ENCODE measurements around the gene SWI5. TPM values are rescaled to one million over a fixed set of nuclear protein-coding genes. Genes with fewer than 3 reads are reported as not detected.
A peak's percentile ranks its signal among the peaks of the same experiment; 100 is the strongest.

Gene SWI5
- polyA plus RNA-seq, 3 donors: 14.4 to 18.0 (median 16.2) TPM

GRCh38 chr9:128247226-128247803, 28.8 kb upstream of the SWI5 start:
- intact Hi-C loops (cut with micrococcal nuclease): no loop called here

GRCh38 chr9:128249558-128249907, 26.5 kb upstream of the SWI5 start:
- Histone ChIP-seq H2AFZ (ENCODE audit: insufficient read depth, low read depth, low read length, poor library complexity, severe bottlenecking) (peak overlapping the region; percentile 48), H3K79me2 (ENCODE audit: insufficient read depth, low read length) (no peaks in the 10 kb centered on the region), H3K9me3 (replicated peaks in 1 of 2; ENCODE audit: control insufficient read depth in 1 of 2, insufficient read depth in 1 of 2, low read length in 2 of 2) (no peaks in the 10 kb centered on the region), H3K4me1 (ENCODE audit: control insufficient read depth in 1 of 2, insufficient read depth in 2 of 2, low read length in 2 of 2) (peaks cover 30 to 40% of the 10 kb centered on the region in 2 donors), H3K27me3 (ENCODE audit: control insufficient read depth in 2 of 2, insufficient read depth in 2 of 2, low read length in 2 of 2) (peaks cover 0 to 13% of the 10 kb centered on the region in 2 donors), H3K36me3 (replicated peaks in 1 of 2; ENCODE audit: control insufficient read depth in 1 of 2, insufficient read depth in 2 of 2, low read length in 2 of 2) (no peaks in the 10 kb centered on the region), H4K20me1 (ENCODE audit: insufficient read depth, low read length) (no peaks in the 10 kb centered on the region), H3K27ac (ENCODE audit: low read depth in 1 of 2, low read length in 2 of 2) (no peak overlapping the region), H3K4me2 (replicated peaks; ENCODE audit: extremely low read depth, low read length, poor library complexity, severe bottlenecking) (no peak overlapping the region), H3K4me3 (replicated peaks in 1 of 3; ENCODE audit: low read depth in 2 of 3, low read length in 3 of 3) (no peak overlapping the region), H3K9ac (ENCODE audit: insufficient read depth, low read length, poor library complexity, severe bottlenecking) (no peak overlapping the region)
- Mint-ChIP-seq H3K27me3 (ENCODE audit: low read depth in 3 of 3) (peaks cover 19 to 30% (median 29%) of the 10 kb centered on the region in 3 donors), H3K9me3 (peaks cover 0 to 3% (median 2%) of the 10 kb centered on the region in 7 donors), H3K4me1 (peaks cover 30% of the 10 kb centered on the region), H3K4me3 (peak overlapping the region in 1 of 2 donors; percentile 81), H3K27ac (peak overlapping the region in 2 of 7 donors; percentile 14 to 15), H3K36me3 (peaks cover 0 to 2% of the 10 kb centered on the region in 2 donors)
- 89% methylated on average over 5 of the region's 8 CpGs for WGBS (ENCODE audit: insufficient coverage)
- TF ChIP-seq, protein P1, sequence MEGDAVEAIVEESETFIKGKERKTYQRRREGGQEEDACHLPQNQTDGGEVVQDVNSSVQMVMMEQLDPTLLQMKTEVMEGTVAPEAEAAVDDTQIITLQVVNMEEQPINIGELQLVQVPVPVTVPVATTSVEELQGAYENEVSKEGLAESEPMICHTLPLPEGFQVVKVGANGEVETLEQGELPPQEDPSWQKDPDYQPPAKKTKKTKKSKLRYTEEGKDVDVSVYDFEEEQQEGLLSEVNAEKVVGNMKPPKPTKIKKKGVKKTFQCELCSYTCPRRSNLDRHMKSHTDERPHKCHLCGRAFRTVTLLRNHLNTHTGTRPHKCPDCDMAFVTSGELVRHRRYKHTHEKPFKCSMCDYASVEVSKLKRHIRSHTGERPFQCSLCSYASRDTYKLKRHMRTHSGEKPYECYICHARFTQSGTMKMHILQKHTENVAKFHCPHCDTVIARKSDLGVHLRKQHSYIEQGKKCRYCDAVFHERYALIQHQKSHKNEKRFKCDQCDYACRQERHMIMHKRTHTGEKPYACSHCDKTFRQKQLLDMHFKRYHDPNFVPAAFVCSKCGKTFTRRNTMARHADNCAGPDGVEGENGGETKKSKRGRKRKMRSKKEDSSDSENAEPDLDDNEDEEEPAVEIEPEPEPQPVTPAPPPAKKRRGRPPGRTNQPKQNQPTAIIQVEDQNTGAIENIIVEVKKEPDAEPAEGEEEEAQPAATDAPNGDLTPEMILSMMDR (IDR thresholded peaks at IDR 0.05): no peak
- DNase-seq: no peak
- intact Hi-C loops (cut with micrococcal nuclease): no loop called here

More at GRCh38 chr9:128247226-128247803, 28.8 kb upstream of the SWI5 start:
- Mint-ChIP-seq H3K27me3 (ENCODE audit: low read depth in 3 of 3) (peaks cover 20 to 31% (median 25%) of the 10 kb centered on the region in 3 donors), H3K9me3 (peaks cover 0 to 3% (median 2%) of the 10 kb centered on the region in 7 donors), H3K36me3 (peaks cover 0 to 2% of the 10 kb centered on the region in 2 donors), H3K27ac (no peak overlapping the region), H3K4me3 (peak overlapping the region in 1 of 2 donors; percentile 7), H3K4me1 (peaks cover 43% of the 10 kb centered on the region)
- DNase-seq: no peak
- H3K36me3 ChIP-seq (replicated peaks in 1 of 2; ENCODE audit: control insufficient read depth in 1 of 2, insufficient read depth in 2 of 2, low read length in 2 of 2): no peaks in the 10 kb centered on the region
- peaks cover 41 to 56% of the 10 kb centered on the region in 2 donors for H3K4me1 ChIP-seq (ENCODE audit: control insufficient read depth in 1 of 2, insufficient read depth in 2 of 2, low read length in 2 of 2)
- TF ChIP-seq, protein P1 (IDR thresholded peaks at IDR 0.05): no peak
- H3K79me2 ChIP-seq (ENCODE audit: insufficient read depth, low read length): no peaks in the 10 kb centered on the region
- H3K4me3 ChIP-seq (replicated peaks in 1 of 3; ENCODE audit: low read depth in 2 of 3, low read length in 3 of 3): no peak overlapping the region
- no peak overlapping the region for H3K4me2 ChIP-seq (replicated peaks; ENCODE audit: extremely low read depth, low read length, poor library complexity, severe bottlenecking)
- H3K27me3 ChIP-seq (ENCODE audit: control insufficient read depth in 2 of 2, insufficient read depth in 2 of 2, low read length in 2 of 2): peaks cover 0 to 13% of the 10 kb centered on the region in 2 donors
- no peak overlapping the region for H2AFZ ChIP-seq (ENCODE audit: insufficient read depth, low read depth, low read length, poor library complexity, severe bottlenecking)
- H3K27ac ChIP-seq (ENCODE audit: low read depth in 1 of 2, low read length in 2 of 2): no peak overlapping the region
- H3K9ac ChIP-seq (ENCODE audit: insufficient read depth, low read length, poor library complexity, severe bottlenecking): no peak overlapping the region
- WGBS (ENCODE audit: insufficient coverage): 92% methylated on average over 3 of the region's 5 CpGs
- H3K9me3 ChIP-seq (replicated peaks in 1 of 2; ENCODE audit: control insufficient read depth in 1 of 2, insufficient read depth in 1 of 2, low read length in 2 of 2): no peaks in the 10 kb centered on the region
- H4K20me1 ChIP-seq (ENCODE audit: insufficient read depth, low read length): no peaks in the 10 kb centered on the region

Data from CD14-positive monocyte (primary cell).